Measurements from ENCODE around the gene ITGA3. TPM values are rescaled to one million over a fixed set of nuclear protein-coding genes. Genes with fewer than 3 reads are reported as not detected.

The ITGA3 gene
- total RNA-seq, 1 experiment from 2014 or later: 392 TPM

DNA sequence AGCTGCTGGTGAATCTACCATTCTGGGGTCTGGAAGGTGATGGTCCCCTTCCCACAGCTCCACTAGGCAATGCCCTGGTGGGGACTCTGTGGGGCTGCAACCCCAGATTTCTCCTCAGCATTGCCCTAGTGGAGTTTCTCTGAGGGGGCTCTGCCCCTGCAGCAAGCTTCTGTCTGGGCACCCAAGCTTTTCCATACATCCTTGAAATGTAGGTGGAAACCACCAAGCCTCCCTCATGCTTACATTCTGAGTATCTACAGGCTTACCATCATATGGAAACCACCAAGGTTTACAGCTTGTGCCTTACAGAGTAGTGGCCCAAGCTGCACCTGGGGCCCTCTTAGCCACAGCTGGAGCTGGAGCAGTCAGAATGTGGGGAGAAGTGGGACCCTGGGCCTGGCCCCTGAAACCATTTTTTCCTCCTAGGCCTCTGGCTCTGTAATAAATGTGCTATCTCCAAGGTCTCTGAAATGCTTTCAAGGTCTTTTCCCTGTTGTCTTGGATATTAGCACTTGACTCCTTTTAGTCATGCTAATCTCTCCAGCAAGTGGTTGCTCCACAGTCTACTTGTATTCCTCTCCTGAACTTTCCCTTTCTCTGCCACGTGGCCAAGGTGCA is 41.3 kb upstream of the ITGA3 start:
- RAD21 ChIA-PET (ENCODE audit: low non-redundant PET in 1 of 2, low total read pairs in 2 of 2, uncharacterized antibody in 2 of 2, unreplicated experiment in 2 of 2): no interaction called here
- Histone ChIP-seq H3K4me2 (ENCODE audit: low read length) (no peak overlapping the region), H2AFZ (ENCODE audit: low read depth, low read length, poor library complexity, severe bottlenecking) (no peak overlapping the region), H3K79me2 (ENCODE audit: insufficient read depth, low read length) (no peaks in the 10 kb centered on the region), H3K4me1 (ENCODE audit: control insufficient read depth in 1 of 2, insufficient read depth in 2 of 2, low read length in 2 of 2) (no peaks in the 10 kb centered on the region; a peak in 1 of 4 replicates), H3K27ac (ENCODE audit: low read depth, low read length) (no peak overlapping the region), H3K27me3 (ENCODE audit: insufficient read depth, low read length) (no peaks in the 10 kb centered on the region), H4K20me1 (ENCODE audit: insufficient read depth) (no peaks in the 10 kb centered on the region), H3K9me3 (ENCODE audit: control insufficient read depth in 1 of 2, insufficient read depth in 1 of 2, low read depth in 1 of 2, low read length in 2 of 2) (peaks cover 10 to 19% of the 10 kb centered on the region in 2 experiments; a peak in 3 of 4 replicates), H3K9me2 (ENCODE audit: insufficient read depth) (no peaks in the 10 kb centered on the region), H3K36me3 (ENCODE audit: control insufficient read depth in 1 of 2, insufficient read depth in 2 of 2, low read length in 2 of 2) (no peaks in the 10 kb centered on the region), H3K9ac (ENCODE audit: low read length) (no peak overlapping the region), H3K4me3 (replicated peaks in 1 of 2; ENCODE audit: low read depth in 1 of 2, low read length in 2 of 2) (no peak overlapping the region)
- intact Hi-C loops (cut with micrococcal nuclease): no loop called here
- ATAC-seq (no peak), DNase-seq (ENCODE audit: low read depth, low spot score) (no peak)
- CTCF ChIA-PET: no interaction called here
- BruUV-seq (replicated peaks): no TSS peak
- POLR2A ChIA-PET: no interaction called here
- TF ChIP-seq EZH2 (IDR thresholded peaks at IDR 0.05) (no peak), EGR1 (IDR thresholded peaks at IDR 0.05; ENCODE audit: low read depth) (no peak), JUND (IDR thresholded peaks at IDR 0.05) (no peak), EZH2phosphoT487 (IDR thresholded peaks at IDR 0.05; ENCODE audit: borderline replicate concordance) (no peak), SP1 (IDR thresholded peaks at IDR 0.05; ENCODE audit: low read depth) (no peak), ELF1 (IDR thresholded peaks at IDR 0.05; ENCODE audit: borderline replicate concordance, low read depth) (no peak), ZNF274 (IDR thresholded peaks at IDR 0.05; ENCODE audit: low read depth, low read length) (no peak), POLR2AphosphoS5 (IDR thresholded peaks at IDR 0.05; ENCODE audit: low read depth, low read length) (no peak), POLR2A (IDR thresholded peaks at IDR 0.05; ENCODE audit: borderline replicate concordance, extremely low read depth, insufficient read depth, insufficient read length) (no peak), ZFX (IDR thresholded peaks at IDR 0.05) (no peak), SIN3A (IDR thresholded peaks at IDR 0.05; ENCODE audit: low read depth) (no peak), FOSL1 (IDR thresholded peaks at IDR 0.05; ENCODE audit: low read depth) (no peak), YY1 (IDR thresholded peaks at IDR 0.05; ENCODE audit: extremely low read depth, insufficient replicate concordance, low read depth, low read length) (no peak), SRF (IDR thresholded peaks at IDR 0.05; ENCODE audit: low read depth) (no peak), CBX3 (IDR thresholded peaks at IDR 0.05; ENCODE audit: low read depth) (no peak)
- TF ChIP-seq, protein P1, sequence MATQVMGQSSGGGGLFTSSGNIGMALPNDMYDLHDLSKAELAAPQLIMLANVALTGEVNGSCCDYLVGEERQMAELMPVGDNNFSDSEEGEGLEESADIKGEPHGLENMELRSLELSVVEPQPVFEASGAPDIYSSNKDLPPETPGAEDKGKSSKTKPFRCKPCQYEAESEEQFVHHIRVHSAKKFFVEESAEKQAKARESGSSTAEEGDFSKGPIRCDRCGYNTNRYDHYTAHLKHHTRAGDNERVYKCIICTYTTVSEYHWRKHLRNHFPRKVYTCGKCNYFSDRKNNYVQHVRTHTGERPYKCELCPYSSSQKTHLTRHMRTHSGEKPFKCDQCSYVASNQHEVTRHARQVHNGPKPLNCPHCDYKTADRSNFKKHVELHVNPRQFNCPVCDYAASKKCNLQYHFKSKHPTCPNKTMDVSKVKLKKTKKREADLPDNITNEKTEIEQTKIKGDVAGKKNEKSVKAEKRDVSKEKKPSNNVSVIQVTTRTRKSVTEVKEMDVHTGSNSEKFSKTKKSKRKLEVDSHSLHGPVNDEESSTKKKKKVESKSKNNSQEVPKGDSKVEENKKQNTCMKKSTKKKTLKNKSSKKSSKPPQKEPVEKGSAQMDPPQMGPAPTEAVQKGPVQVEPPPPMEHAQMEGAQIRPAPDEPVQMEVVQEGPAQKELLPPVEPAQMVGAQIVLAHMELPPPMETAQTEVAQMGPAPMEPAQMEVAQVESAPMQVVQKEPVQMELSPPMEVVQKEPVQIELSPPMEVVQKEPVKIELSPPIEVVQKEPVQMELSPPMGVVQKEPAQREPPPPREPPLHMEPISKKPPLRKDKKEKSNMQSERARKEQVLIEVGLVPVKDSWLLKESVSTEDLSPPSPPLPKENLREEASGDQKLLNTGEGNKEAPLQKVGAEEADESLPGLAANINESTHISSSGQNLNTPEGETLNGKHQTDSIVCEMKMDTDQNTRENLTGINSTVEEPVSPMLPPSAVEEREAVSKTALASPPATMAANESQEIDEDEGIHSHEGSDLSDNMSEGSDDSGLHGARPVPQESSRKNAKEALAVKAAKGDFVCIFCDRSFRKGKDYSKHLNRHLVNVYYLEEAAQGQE (IDR thresholded peaks at IDR 0.05; ENCODE audit: low read depth): no peak
- TF ChIP-seq, protein P2, sequence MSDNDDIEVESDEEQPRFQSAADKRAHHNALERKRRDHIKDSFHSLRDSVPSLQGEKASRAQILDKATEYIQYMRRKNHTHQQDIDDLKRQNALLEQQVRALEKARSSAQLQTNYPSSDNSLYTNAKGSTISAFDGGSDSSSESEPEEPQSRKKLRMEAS (IDR thresholded peaks at IDR 0.05): no peak
- TF ChIP-seq, protein P3, sequence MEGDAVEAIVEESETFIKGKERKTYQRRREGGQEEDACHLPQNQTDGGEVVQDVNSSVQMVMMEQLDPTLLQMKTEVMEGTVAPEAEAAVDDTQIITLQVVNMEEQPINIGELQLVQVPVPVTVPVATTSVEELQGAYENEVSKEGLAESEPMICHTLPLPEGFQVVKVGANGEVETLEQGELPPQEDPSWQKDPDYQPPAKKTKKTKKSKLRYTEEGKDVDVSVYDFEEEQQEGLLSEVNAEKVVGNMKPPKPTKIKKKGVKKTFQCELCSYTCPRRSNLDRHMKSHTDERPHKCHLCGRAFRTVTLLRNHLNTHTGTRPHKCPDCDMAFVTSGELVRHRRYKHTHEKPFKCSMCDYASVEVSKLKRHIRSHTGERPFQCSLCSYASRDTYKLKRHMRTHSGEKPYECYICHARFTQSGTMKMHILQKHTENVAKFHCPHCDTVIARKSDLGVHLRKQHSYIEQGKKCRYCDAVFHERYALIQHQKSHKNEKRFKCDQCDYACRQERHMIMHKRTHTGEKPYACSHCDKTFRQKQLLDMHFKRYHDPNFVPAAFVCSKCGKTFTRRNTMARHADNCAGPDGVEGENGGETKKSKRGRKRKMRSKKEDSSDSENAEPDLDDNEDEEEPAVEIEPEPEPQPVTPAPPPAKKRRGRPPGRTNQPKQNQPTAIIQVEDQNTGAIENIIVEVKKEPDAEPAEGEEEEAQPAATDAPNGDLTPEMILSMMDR (IDR thresholded peaks at IDR 0.05 in 2 of 3, conservative IDR thresholded peaks at IDR 0.05 in 1 of 3; ENCODE audit: borderline replicate concordance in 1 of 3, insufficient read depth in 1 of 3, low read depth in 2 of 3, low read length in 2 of 3): no peak
- TF ChIP-seq, protein P4, sequence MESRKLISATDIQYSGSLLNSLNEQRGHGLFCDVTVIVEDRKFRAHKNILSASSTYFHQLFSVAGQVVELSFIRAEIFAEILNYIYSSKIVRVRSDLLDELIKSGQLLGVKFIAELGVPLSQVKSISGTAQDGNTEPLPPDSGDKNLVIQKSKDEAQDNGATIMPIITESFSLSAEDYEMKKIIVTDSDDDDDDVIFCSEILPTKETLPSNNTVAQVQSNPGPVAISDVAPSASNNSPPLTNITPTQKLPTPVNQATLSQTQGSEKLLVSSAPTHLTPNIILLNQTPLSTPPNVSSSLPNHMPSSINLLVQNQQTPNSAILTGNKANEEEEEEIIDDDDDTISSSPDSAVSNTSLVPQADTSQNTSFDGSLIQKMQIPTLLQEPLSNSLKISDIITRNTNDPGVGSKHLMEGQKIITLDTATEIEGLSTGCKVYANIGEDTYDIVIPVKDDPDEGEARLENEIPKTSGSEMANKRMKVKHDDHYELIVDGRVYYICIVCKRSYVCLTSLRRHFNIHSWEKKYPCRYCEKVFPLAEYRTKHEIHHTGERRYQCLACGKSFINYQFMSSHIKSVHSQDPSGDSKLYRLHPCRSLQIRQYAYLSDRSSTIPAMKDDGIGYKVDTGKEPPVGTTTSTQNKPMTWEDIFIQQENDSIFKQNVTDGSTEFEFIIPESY (IDR thresholded peaks at IDR 0.05; ENCODE audit: extremely low read depth, insufficient replicate concordance, low read length): no peak
